Retina (tissue), 1 donor: Measurements from ENCODE around the gene ERC2.
"Not testable (repeated sequence)": the region's sequence is repeated elsewhere in the genome, so short reads cannot be mapped to it uniquely, and the experiment has no call there.

Experiments used
- DNase-seq: peaks from one replicate; pipeline ENCODE4 v3.0.0-alpha.2; 2016

ERC2 gene

DNA sequence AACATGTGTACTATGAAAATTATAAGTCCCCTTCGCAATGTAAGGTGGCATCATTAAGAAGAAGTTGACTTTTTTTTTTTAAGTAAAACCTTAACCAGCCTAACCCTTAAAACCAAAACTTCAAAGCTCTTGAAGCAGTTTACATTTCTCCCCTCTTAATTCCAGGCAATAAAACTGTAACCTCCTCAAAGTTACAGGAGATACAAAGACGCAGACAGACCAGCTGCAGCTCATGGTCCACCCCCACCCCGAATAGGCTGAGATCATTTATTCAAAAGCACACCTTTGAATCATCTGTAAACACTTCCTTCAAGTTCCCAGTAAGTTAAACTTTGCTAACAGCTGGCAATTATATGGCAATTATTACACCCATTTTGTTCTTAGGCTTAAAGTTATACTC lies 414.5 kb downstream of the ERC2 start:
- no peak for DNase-seq

DNA sequence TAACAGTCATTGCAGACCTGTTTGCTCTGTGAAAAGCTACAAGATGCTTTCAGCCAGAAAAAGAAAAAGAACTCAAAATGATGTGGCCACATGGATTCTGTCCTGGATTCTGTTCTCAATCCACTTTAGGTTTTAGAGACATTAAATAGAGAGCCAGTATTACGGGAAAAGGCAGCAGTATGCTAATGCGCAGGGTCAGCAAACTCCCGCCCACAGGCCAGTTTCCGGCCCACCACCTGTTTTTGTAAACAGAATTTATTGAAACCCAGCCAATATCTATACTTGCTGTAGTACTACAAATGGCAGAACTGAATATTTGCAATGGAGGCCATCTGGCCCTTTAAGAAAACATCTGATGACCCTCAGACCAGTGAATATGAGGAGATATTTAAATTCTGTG lies 416.1 kb downstream of the ERC2 start:
- no peak for DNase-seq

DNA sequence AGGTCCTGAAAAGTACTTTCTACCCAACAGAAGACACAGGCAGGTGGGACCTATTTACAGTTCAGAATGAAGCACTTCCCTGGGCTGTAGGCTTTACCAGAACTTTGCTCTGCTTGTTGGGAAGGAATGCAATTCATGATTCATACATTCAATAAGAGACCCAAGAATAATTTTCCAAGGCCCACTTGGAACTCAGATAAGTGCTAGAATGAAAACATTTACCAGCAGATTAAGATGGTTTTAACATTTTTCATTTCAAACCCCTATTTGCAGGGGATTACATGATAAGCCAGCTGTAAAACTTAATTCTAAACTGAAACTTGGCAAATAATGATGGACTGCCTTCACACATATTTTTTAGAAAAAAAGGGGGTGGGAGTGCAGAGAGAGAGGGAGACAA lies 417.2 kb downstream of the ERC2 start:
- DNase-seq = no peak

DNA sequence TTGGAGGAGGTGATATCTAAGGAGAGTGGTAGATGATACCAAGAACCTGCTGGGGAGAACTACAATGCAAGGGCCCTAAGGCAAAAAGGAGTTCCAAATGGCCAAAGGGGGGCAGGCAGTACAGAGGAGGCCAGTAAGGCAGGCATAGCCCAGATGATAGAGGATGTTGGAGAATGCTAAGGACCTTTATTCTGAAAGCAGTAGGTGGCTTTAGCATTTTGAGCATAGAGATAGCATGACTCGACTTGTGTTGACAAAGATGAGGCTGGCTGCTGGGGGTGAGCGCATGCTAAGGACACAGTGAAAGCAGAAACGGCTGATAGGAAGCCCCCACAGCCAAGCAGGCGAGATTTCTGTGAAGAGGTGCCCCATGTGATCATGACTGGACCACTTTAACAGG lies 419.3 kb downstream of the ERC2 start:
- DNase-seq = no peak

DNA sequence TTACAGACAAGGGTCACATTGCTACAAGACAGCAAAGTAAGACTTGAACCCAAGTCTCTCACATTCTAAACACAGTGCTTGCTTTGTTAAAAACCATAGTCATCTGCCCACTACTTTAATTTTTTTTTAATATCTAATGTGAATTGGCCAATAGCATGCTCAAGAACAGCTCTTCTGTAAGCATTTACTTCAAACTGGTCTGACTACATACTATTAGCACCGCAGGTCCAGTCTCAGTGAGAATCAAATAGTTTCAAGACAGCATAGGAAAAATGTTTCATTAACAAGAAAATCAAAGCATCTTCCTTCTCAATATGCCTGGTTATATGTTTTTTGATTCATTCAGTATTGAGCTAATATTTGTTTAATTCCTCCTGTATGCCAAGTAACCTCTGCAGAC lies 419.9 kb downstream of the ERC2 start:
- no peak for DNase-seq

DNA sequence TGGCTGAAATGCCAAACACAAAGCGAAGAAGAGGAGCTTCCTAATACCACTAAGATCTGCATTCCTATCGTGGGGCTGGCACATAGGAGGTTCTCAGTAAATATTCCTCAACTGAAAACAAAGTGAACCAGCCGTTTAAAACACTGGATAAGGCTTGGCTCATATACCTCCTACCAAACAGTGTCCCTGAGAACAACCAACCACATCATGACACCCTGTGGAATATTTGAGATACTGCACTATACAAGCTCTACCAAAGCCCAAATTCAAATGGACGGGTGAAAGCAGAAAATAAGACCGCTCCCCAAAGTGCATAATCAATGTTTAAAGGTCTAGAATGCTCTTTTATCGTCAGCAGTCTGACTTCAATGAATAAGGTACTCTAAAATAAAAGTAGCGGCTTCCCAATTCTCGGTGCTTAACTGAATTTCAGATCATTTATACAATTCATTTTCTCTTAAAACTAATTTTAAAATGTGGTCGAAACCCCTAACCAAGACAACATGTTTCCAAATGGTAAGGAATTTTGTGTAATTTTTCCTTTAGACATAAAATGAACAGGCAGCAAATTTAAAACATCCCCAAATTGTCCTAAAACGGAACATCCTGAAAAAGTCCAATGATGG lies 425.8 kb downstream of the ERC2 start:
- peak; percentile 60 for DNase-seq

DNA sequence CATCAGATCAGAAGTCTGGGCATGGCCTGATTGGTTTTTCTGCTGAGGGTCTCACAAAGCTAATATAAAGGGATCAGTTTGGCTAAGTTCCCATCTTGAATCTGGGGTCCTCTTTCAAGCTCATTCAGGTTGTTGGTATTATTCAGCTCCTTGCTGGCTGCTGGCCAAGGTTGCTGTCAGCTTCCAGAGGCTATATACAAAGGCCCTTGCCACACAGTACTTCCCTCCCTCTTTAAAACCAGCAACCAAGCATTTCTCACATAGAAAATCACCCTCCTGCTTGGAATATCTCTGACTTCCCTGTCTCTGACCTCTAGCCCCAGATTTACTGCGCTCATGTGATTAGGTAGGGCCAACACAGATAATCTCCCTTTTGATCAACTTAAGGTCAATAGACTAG lies 442.9 kb downstream of the ERC2 start:
- no peak for DNase-seq

DNA sequence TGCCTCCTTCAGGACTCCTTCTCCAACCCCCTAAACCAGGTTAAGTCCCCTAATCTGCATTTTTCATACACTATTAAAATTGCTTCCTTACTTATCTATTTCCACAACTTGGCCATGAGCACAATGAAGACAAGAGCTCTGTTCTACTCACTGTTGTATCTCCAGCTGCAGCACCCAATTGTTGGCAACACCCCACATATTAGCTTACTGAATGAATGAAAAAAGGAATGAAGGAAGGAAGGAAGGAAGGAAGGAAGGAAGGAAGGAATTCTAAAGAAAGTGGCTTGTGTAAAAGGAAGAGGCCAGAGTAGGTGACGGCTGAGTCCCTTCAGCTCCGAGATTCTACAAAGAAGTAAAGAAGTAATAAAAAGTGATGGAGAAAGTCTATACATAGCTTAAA lies 444.7 kb downstream of the ERC2 start:
- DNase-seq = no peak

DNA sequence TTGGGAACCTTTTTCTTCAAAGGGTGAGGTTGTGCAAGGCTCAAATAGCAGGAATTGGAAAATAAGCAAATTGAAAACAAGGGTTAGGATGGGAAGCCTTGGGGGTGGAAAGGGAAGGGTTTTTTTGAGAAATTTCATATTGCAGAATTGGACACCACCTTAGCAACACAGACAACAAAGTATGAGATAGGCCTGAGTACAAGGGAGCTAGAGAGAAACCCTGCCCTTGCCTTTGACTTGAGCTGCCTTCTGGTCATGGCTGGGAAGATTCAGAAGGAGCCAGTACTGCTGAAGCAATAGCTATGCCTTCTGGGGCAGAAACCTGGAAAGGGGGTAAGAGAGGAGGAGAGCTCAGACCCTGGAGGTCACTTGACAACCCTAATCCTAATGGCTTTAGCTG lies 445.6 kb downstream of the ERC2 start:
- DNase-seq = no peak

DNA sequence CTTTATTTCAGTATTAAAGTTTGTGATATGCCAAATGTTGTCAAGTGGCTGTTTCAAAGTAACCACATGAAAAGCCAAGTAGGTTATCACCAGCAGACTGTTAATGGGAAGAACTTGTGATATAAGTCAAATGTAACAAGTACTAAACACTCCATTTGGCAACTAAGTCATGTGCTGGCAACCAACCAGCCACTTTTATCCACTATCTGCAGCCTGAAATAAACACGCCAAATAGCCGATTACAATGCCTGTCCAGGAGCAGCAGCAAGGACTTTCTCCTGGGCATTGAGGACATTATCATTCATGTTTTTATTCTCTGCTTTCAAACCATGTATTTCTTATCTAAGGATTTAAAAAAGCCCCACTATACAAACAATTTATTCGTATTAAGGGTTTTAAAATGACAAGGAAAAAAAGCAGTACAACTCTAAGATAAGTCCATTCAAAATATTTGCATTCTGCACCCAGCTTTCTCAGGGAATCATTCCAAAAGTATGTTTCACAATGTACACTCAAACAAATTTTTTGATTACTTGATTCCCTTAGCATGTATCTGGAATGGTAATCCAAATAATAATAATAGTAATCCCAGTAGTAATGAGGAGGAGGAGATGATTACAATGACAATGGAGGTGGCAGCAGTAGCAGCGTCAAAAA lies 448.6 kb downstream of the ERC2 start:
- DNase-seq = no peak

DNA sequence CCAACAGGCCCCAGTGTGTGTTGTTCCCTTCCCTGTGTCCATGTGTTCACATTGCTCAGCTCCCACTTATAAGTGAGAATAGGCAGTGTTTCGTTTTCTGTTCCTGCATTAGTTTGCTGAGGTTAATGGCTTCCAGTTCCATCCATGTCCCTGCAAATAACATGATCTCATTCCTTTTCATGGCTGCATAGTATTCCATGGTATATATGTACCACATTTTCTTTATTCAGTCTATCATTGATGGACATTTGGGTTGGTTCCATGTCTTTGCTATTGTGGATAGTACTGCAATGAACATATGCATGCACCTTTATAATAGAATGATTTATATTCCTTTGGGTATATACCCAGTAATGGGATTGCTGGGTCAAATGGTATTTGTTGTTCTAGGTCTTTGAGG lies 452.9 kb downstream of the ERC2 start:
- DNase-seq = not testable (repeated sequence)

DNA sequence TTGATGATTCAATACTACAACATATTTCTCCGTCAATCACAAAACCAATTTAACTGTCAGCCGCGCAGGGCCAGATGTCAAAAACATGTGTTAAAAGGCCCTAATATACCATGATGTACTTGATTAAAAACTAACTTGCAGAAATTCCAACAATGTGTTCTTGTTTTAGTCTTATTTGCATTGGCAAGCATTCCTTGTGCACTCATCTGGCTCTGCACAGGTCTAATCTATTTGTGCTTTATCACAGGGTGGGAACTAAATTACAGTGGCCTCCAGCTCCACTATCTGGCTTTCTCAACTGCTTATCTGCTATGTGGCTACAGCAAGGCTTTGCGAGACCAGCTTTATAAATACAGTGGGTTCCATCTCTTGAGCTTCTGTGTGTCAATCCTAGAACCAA lies 455.5 kb downstream of the ERC2 start:
- DNase-seq = no peak

DNA sequence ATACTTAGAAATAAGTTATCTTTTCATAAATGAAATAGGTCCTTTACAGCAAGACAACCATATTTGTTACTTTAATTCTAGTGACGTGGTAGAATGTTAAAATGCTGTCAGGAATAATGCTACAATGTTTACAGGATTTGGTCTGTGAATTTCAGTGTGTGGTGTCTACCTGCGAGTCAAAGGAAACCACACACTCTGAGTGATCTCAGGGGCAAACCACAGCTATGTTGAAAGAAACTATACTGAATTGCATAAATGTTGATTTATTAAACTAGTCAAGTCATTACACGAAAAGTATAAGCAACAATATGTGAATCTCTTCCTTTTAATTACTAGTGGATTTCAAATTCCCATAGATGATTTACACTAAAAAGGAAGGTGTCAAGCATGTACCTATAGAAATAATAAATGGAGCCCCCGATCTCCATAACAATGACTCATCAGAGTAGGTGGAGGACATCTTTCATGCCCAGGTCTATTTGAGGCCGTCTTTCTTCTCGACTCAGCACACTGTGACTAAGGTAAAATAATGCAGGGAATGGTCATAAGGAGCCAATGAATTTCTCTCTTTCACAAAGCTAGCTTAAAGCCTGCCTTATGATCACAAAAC lies 463.0 kb downstream of the ERC2 start:
- no peak for DNase-seq

DNA sequence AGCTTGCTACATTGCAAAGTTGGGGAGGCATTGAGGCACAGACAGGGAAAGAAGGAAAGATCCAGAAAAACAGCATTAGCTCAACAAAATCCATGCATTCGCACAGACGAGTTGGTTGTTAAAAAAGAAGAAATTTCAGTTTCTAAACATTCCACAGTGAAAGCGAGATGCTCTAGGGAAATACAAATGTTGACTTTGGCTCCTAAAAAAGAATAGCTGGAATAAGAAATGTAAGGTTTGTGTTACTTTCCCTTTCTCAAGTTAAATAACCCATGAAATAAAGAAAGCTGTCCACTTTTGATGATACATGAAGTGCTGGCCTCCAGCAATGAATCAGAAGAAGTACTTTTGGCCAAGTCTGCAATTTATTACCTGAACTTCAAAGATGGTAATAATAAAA lies 465.1 kb downstream of the ERC2 start:
- no peak for DNase-seq

DNA sequence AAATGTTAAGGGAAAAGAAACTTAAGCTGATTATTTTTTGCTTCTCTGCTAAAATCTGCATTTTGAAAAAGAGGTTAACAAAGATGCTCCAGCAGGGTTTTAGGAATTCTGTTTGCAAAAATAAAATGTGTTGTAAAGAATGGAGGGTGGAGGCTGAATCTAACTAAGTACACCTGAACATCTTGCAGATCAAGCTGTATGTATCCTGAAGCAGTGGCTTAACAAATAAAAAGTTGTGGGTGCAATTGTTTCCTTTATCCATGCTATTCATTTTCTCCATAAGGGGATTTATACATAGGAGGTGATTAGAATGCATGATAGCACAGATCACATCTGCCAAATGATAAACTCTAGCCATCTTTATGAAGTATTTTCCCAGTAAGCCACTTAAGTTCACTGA lies 466.3 kb downstream of the ERC2 start:
- no peak for DNase-seq

DNA sequence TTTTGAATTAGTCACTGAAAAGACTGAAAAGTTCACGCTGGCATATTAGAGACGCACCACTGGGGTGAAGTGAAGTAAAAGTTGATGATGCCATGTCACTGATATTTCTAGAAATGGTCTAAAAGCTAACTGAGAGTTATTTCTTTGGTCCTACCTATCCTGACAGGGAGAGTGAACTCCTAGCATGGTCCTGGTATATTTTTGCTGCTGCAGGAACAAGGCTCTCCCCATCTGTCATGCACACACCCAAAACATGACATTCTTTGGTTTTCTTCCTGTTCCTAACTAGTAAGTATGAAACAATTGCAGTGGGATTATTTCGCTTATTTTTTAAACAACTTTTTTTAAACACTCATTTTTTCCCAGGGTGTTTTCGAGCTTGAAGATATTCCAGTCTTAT lies 466.7 kb downstream of the ERC2 start:
- no peak for DNase-seq

DNA sequence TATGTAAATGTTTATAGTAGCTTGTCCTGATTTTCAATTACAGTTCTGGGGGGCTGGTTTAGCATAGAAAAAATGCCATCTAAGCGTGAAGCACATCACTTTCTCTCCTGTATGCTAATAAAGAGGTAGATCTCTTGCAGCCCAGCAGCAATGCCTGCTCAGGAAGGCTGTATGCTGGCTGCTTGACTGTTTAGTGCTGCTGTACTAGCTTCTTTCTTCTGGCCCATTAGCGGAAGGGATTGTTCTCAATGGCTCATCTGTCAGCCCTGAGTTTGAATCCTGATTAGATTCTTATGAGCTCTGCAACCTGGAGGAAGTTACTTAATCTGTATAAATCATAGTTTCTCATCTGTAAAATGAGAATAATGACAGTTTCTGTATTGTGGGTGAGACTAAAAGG lies 478.9 kb downstream of the ERC2 start:
- peak; percentile 33 for DNase-seq

DNA sequence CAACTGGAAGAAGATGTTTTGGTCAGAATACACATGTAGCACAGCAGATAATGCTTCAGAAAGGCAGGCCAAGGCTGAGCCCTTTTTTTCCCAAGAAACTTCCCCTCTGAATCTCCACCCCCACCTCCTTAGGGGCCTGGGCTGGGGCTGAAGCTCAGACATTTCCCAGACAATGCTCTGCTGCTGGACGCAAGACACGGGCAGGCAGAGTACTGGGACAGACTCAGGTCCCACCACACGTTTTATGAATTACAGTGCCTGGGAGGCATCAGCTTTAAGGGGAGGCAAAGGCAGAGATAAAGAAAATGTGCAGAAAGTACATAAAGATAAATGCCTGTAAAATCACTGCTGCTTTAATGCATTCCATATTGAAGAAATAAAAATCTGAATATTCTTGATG lies 479.4 kb downstream of the ERC2 start:
- DNase-seq = peak; percentile 16

DNA sequence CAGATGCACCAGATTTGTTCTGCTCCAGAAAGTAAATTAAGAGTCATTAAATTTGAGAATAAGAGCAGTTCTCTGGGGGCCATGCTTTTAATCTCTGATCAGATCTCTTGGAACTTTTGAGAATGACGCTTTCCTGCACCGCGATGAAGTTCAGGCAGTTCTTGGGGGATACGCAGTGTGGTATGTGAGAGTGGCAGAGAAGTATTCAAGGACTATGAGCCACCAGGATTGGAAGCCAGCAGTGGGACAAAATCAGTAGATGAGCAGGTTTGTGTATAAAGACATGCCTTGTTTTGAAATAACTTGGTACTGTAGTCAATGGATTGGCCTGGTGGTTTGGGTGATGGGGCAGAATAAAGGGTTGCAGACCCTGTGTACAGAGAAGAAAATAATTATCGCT lies 483.6 kb downstream of the ERC2 start:
- DNase-seq = no peak

DNA sequence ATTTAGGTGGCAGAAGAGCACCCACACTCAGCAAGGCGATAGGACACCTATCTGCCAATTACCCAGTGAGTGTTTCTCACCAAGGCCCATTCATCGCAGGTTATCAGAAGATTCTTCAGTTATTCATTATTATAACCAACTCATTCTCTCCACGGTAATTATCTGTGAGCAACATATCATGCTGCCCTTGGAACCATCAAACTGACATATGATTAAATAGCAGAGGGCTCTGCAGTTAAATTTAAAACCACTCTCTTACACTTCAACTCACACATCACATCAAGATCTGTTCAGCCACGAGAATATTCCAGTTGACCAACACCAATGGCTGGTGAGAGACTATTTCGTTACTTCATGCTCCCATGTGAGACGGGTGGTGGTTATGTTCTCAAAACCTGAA lies 489.3 kb downstream of the ERC2 start:
- DNase-seq = peak; percentile 54

DNA sequence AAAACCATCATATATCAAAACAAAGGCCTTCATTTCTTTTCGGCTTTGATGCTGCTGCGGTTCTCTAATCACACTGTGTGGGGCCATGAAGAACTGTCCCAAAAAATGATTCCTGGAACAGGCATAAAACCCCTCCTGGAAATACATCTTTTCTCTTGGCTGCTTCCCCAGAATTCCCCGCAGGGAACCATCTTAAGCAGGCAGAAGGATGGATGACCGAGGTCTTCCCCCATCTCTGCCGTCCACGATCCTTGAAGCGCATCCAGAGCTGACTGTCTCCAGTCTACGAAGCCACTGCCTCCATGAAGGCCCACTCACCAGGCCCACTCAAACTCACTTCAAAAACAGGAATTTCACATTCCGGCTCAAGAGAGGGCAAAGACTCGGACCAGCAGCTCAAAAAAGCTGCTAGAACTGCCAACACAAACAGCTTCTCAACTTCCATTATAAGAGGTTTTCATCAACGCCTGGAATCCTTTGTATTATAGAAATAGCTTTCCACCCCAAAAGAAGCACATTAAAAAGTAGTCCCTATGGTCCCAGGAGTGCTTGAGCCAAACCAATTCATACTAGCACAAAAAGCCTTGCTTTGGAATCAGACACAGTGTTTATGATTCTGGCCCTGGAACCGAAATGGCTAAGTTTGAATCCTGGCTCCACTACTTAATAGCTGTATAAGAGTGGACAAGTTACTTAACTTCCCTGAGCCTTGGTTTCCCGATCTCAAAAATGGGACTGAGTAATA lies 493.7 kb downstream of the ERC2 start:
- DNase-seq = no peak

DNA sequence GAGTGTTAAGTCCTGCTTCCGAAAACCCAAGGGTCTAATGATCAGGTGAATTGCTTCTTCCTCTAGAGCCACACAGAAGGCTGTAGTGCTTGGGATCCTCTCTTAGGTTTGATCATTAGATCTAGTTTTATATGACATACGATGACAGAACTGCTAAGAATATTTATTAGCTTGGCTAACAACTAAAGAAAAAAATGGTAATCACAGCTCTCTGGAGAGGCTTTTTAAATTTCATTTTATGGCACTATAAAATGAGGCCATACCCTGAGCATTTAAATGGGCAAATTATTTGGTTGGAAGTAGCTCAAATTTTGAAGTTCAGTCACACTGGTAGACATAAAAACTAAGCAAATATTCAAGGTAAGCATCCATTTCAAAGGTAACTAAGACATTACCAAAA lies 498.6 kb downstream of the ERC2 start:
- DNase-seq = no peak

DNA sequence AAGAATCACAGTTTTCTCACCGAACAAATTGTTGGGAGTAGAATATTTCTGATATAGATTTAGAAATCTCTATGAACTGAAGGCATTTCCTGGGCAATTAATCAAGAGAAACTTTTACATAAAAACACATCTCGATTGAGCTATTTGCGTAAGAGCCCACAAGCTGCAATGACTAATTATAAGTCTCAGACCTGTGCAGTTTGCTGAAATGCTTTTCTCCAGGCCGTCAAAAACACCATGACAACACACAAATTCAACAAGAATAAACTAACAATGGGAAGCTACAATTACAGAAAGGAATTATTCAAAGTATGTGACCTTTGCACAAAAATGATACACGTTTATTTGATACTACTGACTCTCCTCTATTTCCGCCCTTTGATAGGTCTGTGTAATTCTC lies 499.9 kb downstream of the ERC2 start:
- no peak for DNase-seq

DNA sequence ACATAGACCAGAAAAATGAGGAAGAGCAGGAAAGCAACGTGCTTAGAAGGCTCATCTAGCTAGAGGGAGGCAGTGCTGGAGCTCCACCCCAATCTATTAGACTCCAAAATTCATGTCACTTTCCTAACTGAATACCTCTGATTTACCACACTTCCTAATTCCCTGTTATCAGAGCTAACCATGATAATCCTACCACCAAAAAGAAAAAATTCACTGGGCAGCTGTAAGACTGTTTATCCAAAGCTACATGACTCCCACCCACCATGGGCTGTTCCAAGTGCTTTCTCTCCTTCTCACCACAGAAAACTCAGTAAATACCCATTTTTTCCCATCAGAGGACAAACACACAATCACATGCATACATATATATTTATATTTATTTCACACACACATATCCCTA lies 501.7 kb downstream of the ERC2 start:
- no peak for DNase-seq
